ENCODE data around the gene CIPC. TPM values are rescaled to one million over a fixed set of nuclear protein-coding genes. Genes with fewer than 3 reads are reported as not detected.
A peak's percentile ranks its signal among the peaks of the same experiment; 100 is the strongest.

CIPC gene
- total RNA-seq, 1 donor from 2014 or later = 43.2 TPM

DNA sequence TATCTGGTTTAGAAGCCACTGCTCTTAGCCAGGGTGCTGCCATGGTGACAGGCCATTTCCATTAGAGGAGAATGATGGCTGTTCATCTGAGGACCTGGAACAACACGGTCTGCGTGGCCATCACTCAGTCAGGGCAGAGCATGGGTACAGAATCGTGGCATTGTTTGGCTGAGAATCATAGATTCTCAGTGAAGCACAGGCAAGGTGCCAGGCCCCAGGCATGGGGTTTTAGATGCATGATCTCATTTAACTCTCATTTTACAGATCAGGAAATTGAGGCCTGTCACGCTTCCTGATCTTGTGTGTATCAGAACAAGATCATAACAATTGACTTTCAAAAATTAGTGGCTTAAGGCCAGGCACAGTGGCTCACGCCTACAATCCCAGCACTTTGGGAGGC, 42.8 kb upstream of the CIPC start:
- no peak overlapping the region for H3K27ac ChIP-seq
- H3K4me1 ChIP-seq = peaks cover 23% of the 10 kb centered on the region
- DNase-seq (ENCODE audit: extremely low spot score in 2 of 2) = no peak
- TF ChIP-seq, protein P1, sequence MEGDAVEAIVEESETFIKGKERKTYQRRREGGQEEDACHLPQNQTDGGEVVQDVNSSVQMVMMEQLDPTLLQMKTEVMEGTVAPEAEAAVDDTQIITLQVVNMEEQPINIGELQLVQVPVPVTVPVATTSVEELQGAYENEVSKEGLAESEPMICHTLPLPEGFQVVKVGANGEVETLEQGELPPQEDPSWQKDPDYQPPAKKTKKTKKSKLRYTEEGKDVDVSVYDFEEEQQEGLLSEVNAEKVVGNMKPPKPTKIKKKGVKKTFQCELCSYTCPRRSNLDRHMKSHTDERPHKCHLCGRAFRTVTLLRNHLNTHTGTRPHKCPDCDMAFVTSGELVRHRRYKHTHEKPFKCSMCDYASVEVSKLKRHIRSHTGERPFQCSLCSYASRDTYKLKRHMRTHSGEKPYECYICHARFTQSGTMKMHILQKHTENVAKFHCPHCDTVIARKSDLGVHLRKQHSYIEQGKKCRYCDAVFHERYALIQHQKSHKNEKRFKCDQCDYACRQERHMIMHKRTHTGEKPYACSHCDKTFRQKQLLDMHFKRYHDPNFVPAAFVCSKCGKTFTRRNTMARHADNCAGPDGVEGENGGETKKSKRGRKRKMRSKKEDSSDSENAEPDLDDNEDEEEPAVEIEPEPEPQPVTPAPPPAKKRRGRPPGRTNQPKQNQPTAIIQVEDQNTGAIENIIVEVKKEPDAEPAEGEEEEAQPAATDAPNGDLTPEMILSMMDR (IDR thresholded peaks at IDR 0.05) = no peak
- TF ChIP-seq POLR2AphosphoS5 (IDR thresholded peaks at IDR 0.05; ENCODE audit: insufficient read depth in 1 of 2, low read depth in 1 of 2) (no peak), POLR2A (IDR thresholded peaks at IDR 0.05) (no peak)
- H3K27me3 ChIP-seq = no peaks in the 10 kb centered on the region
- no peak overlapping the region for H3K4me3 ChIP-seq
- intact Hi-C loops (cut with DNase I) = no loop called here
- no peaks in the 10 kb centered on the region for H3K36me3 ChIP-seq
- no peaks in the 10 kb centered on the region for H3K9me3 ChIP-seq

DNA sequence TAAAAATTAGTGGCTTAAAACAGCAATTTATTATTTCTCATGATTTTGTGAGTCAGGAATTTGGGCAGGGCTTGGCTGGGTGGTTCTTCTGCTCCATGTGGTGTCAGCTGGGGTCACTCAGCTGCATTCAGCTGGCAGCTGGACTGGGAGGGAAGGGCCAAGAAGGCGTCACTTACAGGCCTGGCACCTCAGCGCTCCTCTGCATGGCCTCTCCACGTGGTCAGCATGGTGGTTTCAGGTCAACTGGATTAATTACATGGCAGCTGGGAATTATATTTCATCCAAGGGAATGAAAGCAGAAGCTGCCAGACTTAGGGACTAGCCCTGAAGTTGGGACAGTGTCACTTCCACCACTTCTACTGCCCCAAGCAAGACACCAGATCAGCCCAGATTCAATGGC, 42.1 kb upstream of the CIPC start:
- Histone ChIP-seq H3K9me3 (no peaks in the 10 kb centered on the region), H3K4me3 (no peak overlapping the region), H3K4me1 (peaks cover 20% of the 10 kb centered on the region), H3K27ac (no peak overlapping the region), H3K36me3 (no peaks in the 10 kb centered on the region), H3K27me3 (no peaks in the 10 kb centered on the region)
- TF ChIP-seq, protein P1 (IDR thresholded peaks at IDR 0.05) = no peak
- TF ChIP-seq POLR2A (IDR thresholded peaks at IDR 0.05) (no peak), POLR2AphosphoS5 (IDR thresholded peaks at IDR 0.05; ENCODE audit: insufficient read depth in 1 of 2, low read depth in 1 of 2) (no peak)
- no peak for DNase-seq (ENCODE audit: extremely low spot score in 2 of 2)
- intact Hi-C loops (cut with DNase I) = no loop called here

DNA sequence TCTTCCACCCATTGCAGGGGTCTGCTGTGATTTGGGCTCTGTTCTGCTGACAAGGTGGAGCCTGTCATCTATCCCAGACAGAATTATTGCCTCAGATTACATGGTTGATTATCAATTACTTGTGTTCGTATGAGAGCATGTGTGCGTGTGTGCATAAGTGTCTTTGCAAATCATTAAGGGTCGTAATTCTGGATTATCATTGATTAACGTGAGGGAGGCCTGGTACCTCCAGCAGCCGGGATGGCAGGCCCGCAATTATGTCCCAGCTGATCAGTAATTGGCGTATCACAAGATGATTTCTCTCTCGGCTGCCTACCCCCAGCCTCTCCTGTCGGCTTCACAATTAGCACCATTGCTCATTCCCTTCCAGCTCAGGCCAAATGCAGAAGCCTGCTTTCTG, 39.9 kb upstream of the CIPC start:
- Histone ChIP-seq H3K4me3 (no peak overlapping the region), H3K4me1 (peaks cover under 1% of the 10 kb centered on the region), H3K27me3 (no peaks in the 10 kb centered on the region), H3K27ac (no peak overlapping the region), H3K9me3 (no peaks in the 10 kb centered on the region), H3K36me3 (no peaks in the 10 kb centered on the region)
- TF ChIP-seq POLR2A (IDR thresholded peaks at IDR 0.05) = no peak
- TF ChIP-seq, protein P1 (IDR thresholded peaks at IDR 0.05) = no peak
- no peak for TF ChIP-seq POLR2AphosphoS5 (IDR thresholded peaks at IDR 0.05; ENCODE audit: insufficient read depth in 1 of 2, low read depth in 1 of 2)
- DNase-seq (ENCODE audit: extremely low spot score in 2 of 2) = no peak
- intact Hi-C loops (cut with DNase I) = no loop called here

DNA sequence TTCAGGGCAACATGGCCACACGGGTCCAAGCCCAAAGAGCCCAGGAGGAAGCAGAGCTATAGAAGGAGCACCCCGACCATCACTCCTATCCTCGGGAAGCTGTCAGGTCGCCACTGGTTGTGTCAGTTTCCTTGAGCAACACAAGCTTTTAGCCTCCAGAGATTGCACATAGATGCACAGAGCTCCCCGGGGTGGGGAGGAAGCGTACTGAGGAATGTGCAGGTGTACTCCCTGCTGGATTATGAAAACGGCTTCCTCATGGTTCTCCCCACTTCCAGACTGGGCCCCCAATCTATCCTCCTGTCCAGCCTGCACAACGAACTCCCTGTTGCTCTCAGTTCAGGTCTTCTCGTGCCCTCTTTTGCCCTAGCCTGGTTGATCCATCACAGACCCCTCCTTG, 39.3 kb upstream of the CIPC start:
- Histone ChIP-seq H3K4me1 (no peaks in the 10 kb centered on the region), H3K27me3 (no peaks in the 10 kb centered on the region), H3K9me3 (no peaks in the 10 kb centered on the region), H3K4me3 (no peak overlapping the region), H3K27ac (no peak overlapping the region), H3K36me3 (no peaks in the 10 kb centered on the region)
- intact Hi-C loops (cut with DNase I) = no loop called here
- DNase-seq (ENCODE audit: extremely low spot score in 2 of 2) = no peak
- TF ChIP-seq POLR2AphosphoS5 (IDR thresholded peaks at IDR 0.05; ENCODE audit: insufficient read depth in 1 of 2, low read depth in 1 of 2) = no peak
- no peak for TF ChIP-seq POLR2A (IDR thresholded peaks at IDR 0.05)
- TF ChIP-seq, protein P1 (IDR thresholded peaks at IDR 0.05) = no peak

DNA sequence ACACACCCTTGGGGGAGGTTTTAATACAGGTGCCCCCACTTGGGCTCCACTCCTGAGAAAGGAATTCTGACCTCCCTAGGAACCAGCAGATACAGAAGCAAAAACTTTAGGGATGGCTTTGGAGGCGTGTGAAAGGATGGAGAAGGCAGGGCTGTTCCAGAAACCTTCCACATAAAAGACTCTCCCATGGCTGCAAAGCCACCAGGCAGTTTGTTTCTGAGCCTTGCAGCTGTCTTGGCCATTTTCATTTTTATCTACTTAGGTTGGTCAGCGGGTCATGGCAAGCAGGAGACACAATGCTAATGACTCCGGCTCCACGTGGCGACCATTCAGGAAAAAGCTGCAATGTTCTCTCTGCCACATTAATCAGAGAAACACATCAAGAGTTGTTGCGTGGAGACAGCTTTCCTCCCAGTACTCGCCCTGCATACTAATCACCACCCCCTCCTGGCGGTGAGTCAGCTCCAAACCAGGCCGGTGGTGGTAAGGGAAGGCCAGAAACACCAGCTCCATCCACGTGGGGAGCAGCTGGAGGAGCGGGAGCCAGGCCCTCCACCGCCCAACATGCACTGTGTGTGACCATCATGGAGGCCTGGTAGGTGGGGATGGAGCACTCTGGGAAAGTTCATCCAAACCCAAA, 38.7 kb upstream of the CIPC start:
- Histone ChIP-seq H3K4me1 (no peaks in the 10 kb centered on the region), H3K27ac (no peak overlapping the region), H3K9me3 (no peaks in the 10 kb centered on the region), H3K27me3 (no peaks in the 10 kb centered on the region), H3K36me3 (no peaks in the 10 kb centered on the region), H3K4me3 (no peak overlapping the region)
- intact Hi-C loops (cut with DNase I) = no loop called here
- no peak for DNase-seq (ENCODE audit: extremely low spot score in 2 of 2)
- TF ChIP-seq, protein P1 (IDR thresholded peaks at IDR 0.05) = no peak
- peak in 1 of 2 donors; percentile 27 for TF ChIP-seq POLR2AphosphoS5 (IDR thresholded peaks at IDR 0.05; ENCODE audit: insufficient read depth in 1 of 2, low read depth in 1 of 2)
- no peak for TF ChIP-seq POLR2A (IDR thresholded peaks at IDR 0.05)
